Activated CD4-positive, alpha-beta T cell treated with anti-CD3 and anti-CD28 coated beads, Interleukin-2, amount 10 ng/mL, durations not matched to agents 7 days and 5 days (primary cell): ENCODE measurements around the gene ELSPBP1. TPM values are rescaled to one million over a fixed set of nuclear protein-coding genes. Genes with fewer than 3 reads are reported as not detected.
"Not testable (repeated sequence)": the region's sequence is repeated elsewhere in the genome, so short reads cannot be mapped to it uniquely, and the experiment has no call there.

ENCODE experiments used
- CTCF ChIA-PET: fragments of 350-600 bp; sonication (Branson Sonifier 250); formaldehyde crosslinking; loops from one replicate; lab custom pipeline; 2021; ENCODE audit warnings: antibody characterized with exemption; lab: Charles Lee
- POLR2A ChIA-PET: fragments of 350-600 bp; sonication (Branson Sonifier 250); formaldehyde crosslinking; loops from one replicate; lab custom pipeline; 2021; ENCODE audit warnings: antibody characterized with exemption; lab: Charles Lee
- DNase-seq: peaks from one replicate; pipeline ENCODE4 v3.0.0-alpha.2; 2020
- H3K27ac Mint-ChIP-seq: one replicate; pipeline ENCODE4 v1.8.0; 2021; ENCODE audit warnings: mild to moderate bottlenecking, moderate library complexity, mixed read lengths
- H3K27me3 Mint-ChIP-seq: one replicate; pipeline ENCODE4 v1.8.0; 2021; ENCODE audit warnings: mixed read lengths
- H3K36me3 Mint-ChIP-seq: one replicate; pipeline ENCODE4 v1.8.0; 2021; ENCODE audit warnings: low read depth, mixed read lengths
- H3K4me1 Mint-ChIP-seq: one replicate; pipeline ENCODE4 v1.8.0; 2021; ENCODE audit warnings: mixed read lengths
- H3K4me3 Mint-ChIP-seq: one replicate; pipeline ENCODE4 v1.8.0; 2021; ENCODE audit warnings: mild to moderate bottlenecking, moderate library complexity, mixed read lengths
- H3K9me3 Mint-ChIP-seq: one replicate; pipeline ENCODE4 v1.8.0; 2021; ENCODE audit warnings: mixed read lengths
- total RNA-seq, 2 experiments: library from RNA; stranded (reverse); gene quantifications; one replicate each; pipeline ENCODE4 v1.2.3, GENCODE V29; 2021

Gene ELSPBP1
- total RNA-seq, 2 experiments from 2014 or later, result not detected

DNA sequence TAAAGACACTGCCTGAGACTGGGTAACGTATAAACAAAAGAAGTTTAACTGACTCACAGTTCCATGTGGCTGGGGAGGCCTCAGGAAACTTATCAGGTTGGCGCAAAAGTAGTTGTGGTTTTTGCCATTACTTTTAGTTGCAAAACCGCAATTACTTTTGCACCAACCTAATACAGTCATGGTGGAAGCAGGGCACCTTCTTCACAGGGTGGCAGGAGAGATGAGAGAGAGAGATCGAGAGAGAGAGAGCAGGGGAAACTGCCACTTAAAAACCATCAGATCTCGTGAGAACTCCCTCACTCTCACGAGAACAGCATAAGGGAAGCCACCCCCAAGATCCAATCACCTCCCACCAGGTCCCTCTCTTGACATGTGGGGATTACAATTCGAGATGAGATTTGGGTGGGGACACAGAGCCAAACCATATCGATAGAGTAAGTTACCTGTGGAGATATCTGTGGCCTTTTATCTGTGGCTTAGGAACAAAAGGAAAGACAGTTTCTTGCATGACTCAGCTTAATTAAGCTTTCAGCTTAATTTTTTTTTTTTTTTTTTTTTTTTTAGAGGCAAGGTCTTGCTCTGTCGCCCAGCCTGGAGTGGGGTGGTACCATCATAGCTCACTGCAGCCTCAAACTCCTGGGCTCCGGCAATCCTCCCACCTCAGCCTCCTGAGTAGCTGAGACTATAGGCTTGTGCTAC, 57.1 kb downstream of the ELSPBP1 start:
- Mint-ChIP-seq H3K4me1 (no peaks in the 10 kb centered on the region), H3K27ac (no peak overlapping the region), H3K27me3 (no peaks in the 10 kb centered on the region), H3K9me3 (peaks cover 3% of the 10 kb centered on the region), H3K4me3 (no peak overlapping the region), H3K36me3 (no peaks in the 10 kb centered on the region)
- ChIA-PET POLR2A (no interaction called here), CTCF (interaction anchor here (0.6 kb wide), 1 partner anchor 1175 kb away, joined by 3 read pairs; no protein-coding TSS in a partner anchor)
- no peak for DNase-seq

DNA sequence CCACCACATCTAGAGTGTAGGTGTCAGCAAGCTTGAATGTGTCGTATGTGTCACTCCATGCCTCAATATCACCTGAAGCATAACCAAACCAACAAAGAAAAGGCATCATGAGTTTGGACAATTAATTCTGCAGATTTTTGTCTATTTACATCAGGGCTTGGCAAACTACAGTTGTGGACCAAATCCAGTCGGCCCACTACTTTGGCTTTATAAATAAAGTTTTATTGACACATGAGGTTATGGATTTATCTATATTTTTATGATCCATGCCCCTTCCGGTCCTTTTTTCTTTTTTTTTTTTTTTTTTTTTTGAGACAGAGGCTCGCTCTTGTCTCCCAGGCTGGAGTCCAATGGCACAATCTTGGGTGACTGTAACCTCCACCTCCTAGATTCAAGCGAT, 58.6 kb downstream of the ELSPBP1 start:
- peaks cover 3% of the 10 kb centered on the region for H3K9me3 Mint-ChIP-seq
- H3K27me3 Mint-ChIP-seq, result no peaks in the 10 kb centered on the region
- no peak overlapping the region for H3K4me3 Mint-ChIP-seq
- POLR2A ChIA-PET, result no interaction called here
- no peak overlapping the region for H3K27ac Mint-ChIP-seq
- no peaks in the 10 kb centered on the region for H3K4me1 Mint-ChIP-seq
- DNase-seq, result no peak
- H3K36me3 Mint-ChIP-seq, result no peaks in the 10 kb centered on the region
- CTCF ChIA-PET, result interaction anchor here (0.6 kb wide), 1 partner anchor 183 kb away, joined by 4 read pairs; no protein-coding TSS in a partner anchor

DNA sequence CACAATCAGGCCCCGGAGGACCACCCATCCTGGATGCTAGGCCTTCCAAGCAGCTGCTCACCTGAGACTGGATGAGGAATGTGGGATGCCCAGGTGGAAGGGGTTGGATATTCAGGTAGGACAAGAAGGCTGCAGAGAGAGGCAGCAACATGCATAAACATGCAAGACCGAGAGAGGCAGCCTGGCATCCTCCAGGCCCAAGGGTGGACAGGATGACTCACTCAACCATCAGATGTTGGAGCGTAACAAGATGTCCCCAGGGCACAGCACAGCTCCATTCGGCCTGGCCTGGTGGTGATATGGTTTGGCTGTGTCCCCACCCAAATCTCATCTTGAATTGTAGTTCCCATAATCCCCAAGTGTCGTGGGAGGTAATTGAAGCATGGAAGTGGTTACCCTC, 59.4 kb downstream of the ELSPBP1 start:
- no peak overlapping the region for H3K27ac Mint-ChIP-seq
- H3K9me3 Mint-ChIP-seq, result peaks cover 3% of the 10 kb centered on the region
- no peak for DNase-seq
- no peaks in the 10 kb centered on the region for H3K4me1 Mint-ChIP-seq
- POLR2A ChIA-PET, result no interaction called here
- no peak overlapping the region for H3K4me3 Mint-ChIP-seq
- H3K27me3 Mint-ChIP-seq, result no peaks in the 10 kb centered on the region
- no peaks in the 10 kb centered on the region for H3K36me3 Mint-ChIP-seq
- CTCF ChIA-PET, result interaction anchor here (0.6 kb wide), 1 partner anchor 182 kb away, joined by 4 read pairs; no protein-coding TSS in a partner anchor

DNA sequence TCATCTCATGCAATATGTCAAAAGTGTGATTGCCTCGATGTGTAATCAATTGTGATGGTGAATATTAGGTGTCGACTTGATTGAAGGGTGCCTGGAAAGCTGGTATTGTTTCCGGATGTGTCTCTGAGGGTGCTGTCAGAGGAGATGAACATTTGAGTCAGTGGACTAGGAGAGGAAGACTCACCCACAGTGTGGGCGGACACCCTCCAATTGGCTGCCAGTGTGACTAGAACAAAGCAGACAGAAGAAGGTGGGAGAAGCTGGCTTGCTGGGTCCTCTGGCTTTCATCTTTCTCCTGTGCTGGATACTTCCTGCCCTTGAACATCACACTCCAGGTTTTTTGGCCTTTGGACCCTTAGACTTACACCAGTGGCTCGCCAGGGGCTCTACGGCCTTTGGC, 64.9 kb downstream of the ELSPBP1 start:
- CTCF ChIA-PET, result no interaction called here
- Mint-ChIP-seq H3K36me3 (no peaks in the 10 kb centered on the region), H3K27me3 (no peaks in the 10 kb centered on the region), H3K27ac (no peak overlapping the region), H3K4me1 (no peaks in the 10 kb centered on the region), H3K4me3 (no peak overlapping the region), H3K9me3 (no peaks in the 10 kb centered on the region)
- DNase-seq, result no peak
- POLR2A ChIA-PET, result no interaction called here

DNA sequence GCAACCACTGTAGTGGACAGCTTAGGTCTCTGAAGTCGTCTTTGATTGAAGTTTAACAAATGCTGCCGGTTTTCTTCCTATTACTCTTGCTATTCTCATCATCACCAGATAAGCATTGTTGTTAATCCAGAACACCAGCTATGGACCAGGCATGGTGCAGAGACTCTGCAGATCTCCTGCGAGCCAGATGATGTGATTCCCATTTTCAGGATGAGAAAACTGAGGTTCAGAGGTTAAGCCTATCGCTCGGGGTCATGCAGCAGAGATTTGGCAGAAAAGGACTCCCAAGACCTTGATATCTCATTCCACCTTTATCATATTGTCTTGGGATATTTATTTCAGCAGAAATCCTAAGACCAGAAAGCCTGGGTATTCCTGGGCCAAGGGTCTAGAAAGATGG, 65.9 kb downstream of the ELSPBP1 start:
- Mint-ChIP-seq H3K4me1 (no peaks in the 10 kb centered on the region), H3K27me3 (no peaks in the 10 kb centered on the region), H3K9me3 (no peaks in the 10 kb centered on the region), H3K36me3 (no peaks in the 10 kb centered on the region), H3K27ac (no peak overlapping the region), H3K4me3 (no peak overlapping the region)
- ChIA-PET CTCF (no interaction called here), POLR2A (no interaction called here)
- DNase-seq, result no peak

DNA sequence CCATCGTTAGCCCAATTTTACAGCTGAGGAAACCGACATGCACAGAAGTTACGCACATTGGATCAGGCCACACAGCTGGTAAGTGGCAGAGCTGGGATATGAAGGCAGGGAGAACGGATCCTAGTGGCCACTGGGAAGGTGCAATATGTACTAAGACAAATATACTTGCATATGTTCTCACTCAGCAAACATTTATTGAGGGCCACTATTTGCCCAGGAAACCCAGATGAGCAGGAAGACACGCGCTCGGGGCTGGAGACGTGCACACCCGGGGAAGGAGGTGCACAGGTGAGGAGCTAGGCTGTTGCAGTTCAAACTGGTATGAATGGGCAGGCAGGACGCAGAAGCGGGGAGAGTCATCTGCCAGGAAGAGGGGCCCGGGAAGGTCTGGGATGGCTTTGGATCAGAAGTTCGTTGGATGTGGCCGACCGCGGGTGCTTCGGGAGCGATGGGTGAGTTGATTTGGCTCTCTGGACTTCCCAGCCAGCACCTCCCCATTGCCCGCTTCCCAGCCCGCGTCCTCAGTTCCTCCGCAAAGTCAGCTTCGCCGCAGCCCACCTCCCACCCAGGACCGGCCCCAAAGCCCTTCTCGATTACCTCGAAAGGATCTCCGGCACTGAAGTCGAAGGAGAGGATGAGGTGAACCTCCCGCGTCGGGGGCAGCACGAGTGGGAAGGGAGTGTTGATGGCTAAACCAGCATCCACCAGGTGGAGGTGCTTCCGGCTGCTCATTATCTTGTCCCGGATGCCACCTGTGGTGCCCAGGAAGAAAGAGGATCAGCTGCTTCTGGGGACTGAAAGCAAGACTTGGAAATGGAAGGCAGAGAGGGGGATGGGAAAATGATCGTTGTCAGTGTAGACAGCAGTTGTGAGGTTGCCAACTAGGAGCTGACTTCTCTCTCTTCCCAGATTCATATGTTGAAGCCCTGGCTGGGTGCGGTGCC, 67.2 kb downstream of the ELSPBP1 start:
- no peak for DNase-seq

DNA sequence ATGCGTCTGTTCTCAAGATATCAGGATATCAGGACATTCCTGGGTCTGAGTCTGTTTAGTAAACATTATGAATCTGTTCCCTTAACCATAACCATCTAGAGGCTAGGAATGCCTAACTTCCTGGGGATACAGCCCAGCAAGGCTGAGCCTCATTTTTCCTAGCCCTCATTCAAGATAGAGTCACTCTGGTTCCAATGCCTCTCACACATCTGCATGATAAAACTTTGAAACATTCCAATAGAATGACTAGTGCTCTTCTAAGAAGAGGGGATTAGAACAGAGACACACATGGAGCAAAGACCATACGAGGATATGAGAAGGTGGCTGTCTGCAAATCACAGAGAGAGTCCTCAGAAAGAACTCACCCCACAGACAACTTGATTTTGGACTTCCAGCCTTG, 70.1 kb downstream of the ELSPBP1 start:
- no peak for DNase-seq
- Mint-ChIP-seq H3K9me3 (no peaks in the 10 kb centered on the region), H3K4me1 (no peaks in the 10 kb centered on the region), H3K27me3 (no peaks in the 10 kb centered on the region), H3K27ac (no peak overlapping the region), H3K36me3 (no peaks in the 10 kb centered on the region), H3K4me3 (no peak overlapping the region)
- CTCF ChIA-PET, result no interaction called here
- POLR2A ChIA-PET, result no interaction called here

More for the DNA sequence above, 67.2 kb downstream of the ELSPBP1 start:
- Mint-ChIP-seq H3K27ac (no peak overlapping the region), H3K9me3 (no peaks in the 10 kb centered on the region), H3K4me3 (no peak overlapping the region), H3K4me1 (no peaks in the 10 kb centered on the region), H3K36me3 (no peaks in the 10 kb centered on the region), H3K27me3 (no peaks in the 10 kb centered on the region)
- ChIA-PET CTCF (interaction anchor here (0.8 to 1.6 kb wide), 2 partner anchors 13 kb away, joined by 3 to 4 read pairs; no protein-coding TSS in a partner anchor), POLR2A (no interaction called here)

DNA sequence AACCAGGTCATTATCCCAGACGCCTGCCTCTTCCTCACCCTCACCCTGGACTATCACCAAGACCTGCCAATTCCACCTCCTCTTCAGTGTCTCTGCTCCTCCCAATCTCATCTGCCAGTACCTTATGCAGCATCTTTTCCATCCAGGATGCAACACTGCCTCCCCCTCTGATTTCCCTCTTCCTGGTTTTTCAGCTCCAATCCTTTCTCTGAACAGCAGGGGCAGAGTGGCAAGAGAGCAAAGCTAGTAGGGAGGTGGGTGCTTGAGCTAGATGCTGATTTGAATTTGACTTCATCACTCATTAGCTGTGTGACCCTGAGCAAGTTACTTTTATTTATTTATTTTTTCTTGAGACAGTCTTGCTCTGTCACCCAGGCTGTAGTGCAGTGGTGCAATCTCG, 75.0 kb downstream of the ELSPBP1 start:
- peaks cover 3% of the 10 kb centered on the region for H3K9me3 Mint-ChIP-seq
- H3K36me3 Mint-ChIP-seq, result no peaks in the 10 kb centered on the region
- ChIA-PET CTCF (no interaction called here), POLR2A (no interaction called here)
- H3K4me3 Mint-ChIP-seq, result no peak overlapping the region
- DNase-seq, result no peak
- H3K27me3 Mint-ChIP-seq, result no peaks in the 10 kb centered on the region
- no peak overlapping the region for H3K27ac Mint-ChIP-seq
- H3K4me1 Mint-ChIP-seq, result no peaks in the 10 kb centered on the region

DNA sequence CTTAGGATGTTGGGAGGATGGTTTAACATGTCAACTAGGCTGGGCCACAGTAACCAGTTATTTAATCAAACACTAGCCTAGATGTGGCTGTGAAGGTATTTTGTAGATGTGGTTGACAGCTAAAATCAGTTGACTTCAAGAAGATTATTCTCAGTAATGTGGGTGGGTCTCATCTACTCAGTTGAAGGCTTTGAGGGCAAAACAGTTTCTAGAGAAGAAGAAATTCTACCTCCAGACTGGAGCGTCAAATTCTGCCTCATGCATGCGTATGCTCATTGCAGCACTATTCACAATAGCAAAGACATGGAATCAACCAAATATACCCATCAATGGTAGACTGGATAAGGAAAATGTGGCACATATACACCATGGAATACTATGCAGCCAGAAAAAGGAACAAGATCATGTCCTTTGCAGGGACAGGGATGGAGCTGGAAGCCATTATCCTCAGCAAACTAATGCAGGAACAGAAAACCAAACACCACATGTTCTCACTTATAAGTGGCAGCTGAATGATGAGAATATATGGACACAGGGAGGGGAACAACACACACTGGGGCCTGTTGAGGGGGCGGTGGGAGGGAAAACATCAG, 75.8 kb downstream of the ELSPBP1 start:
- H3K27me3 Mint-ChIP-seq, DNase-seq, POLR2A ChIA-PET, H3K9me3 Mint-ChIP-seq, H3K4me1 Mint-ChIP-seq, H3K27ac Mint-ChIP-seq, H3K4me3 Mint-ChIP-seq, H3K36me3 Mint-ChIP-seq, CTCF ChIA-PET: not testable (repeated sequence)

Other genes starting within 250 kb of the ELSPBP1 start
- 100 to 1,000 TPM; 368 to 402 TPM for gene NOP53, start 249.1 kb upstream of the ELSPBP1 start, total RNA-seq
- 100 to 1,000 TPM; 118 to 125 TPM for gene SELENOW, start 215.9 kb upstream of the ELSPBP1 start, total RNA-seq
- not detected for gene TPRX1, start 190.1 kb upstream of the ELSPBP1 start, total RNA-seq
- not detected for gene CRX, start 172.7 kb upstream of the ELSPBP1 start, total RNA-seq
- gene TPRX2, start 135.4 kb upstream of the ELSPBP1 start, total RNA-seq, result not detected
- not detected for gene SULT2A1, start 108.3 kb upstream of the ELSPBP1 start, total RNA-seq
- not detected for gene BSPH1, start 2.5 kb upstream of the ELSPBP1 start, total RNA-seq
- not detected for gene CABP5, start 49.4 kb downstream of the ELSPBP1 start, total RNA-seq
- gene PLA2G4C, start 116.2 kb downstream of the ELSPBP1 start, total RNA-seq, result 1 to 10 TPM; 4.3 to 5.3 TPM
- gene LIG1, start 175.7 kb downstream of the ELSPBP1 start, total RNA-seq, result 100 to 1,000 TPM; 200 to 206 TPM
- gene ZSWIM9, start 176.0 kb downstream of the ELSPBP1 start, total RNA-seq, result 1 to 10 TPM; 6.9 to 9.3 TPM